ENCODE measurements around the gene HHATL.

GRCh38 chr3:42702066-42702951 is at the start of gene HHATL:
- TF ChIP-seq CTCF (conservative IDR thresholded peaks at IDR 0.05; ENCODE audit: low read depth, low read length) (no peak), EZH2 (IDR thresholded peaks at IDR 0.05; ENCODE audit: borderline replicate concordance, low read depth, low read length, poor library complexity, severe bottlenecking) (no peak)
